Gastroesophageal sphincter (tissue), 3 donors: ENCODE measurements around the gene SNX18.

Source experiments
- CTCF ChIP-seq, 4 experiments: fragments of 200-600 bp in 2 of 4; fragments of 450-650 bp in 2 of 4; sonication (generic) in 1 of 4; IDR thresholded peaks; one replicate each; pipeline ENCODE4 v1.5.1; 2017 to 2019; ENCODE audit warnings: antibody characterized with exemption in 4 of 4, mild to moderate bottlenecking in 2 of 4, moderate library complexity in 2 of 4
- EP300 ChIP-seq: sonication (generic); formaldehyde crosslinking; IDR thresholded peaks from one replicate; pipeline ENCODE4 v1.6.1; 2017; ENCODE audit warnings: antibody characterized with exemption, mild to moderate bottlenecking
- POLR2A ChIP-seq, 2 donors: fragments of 450-650 bp; IDR thresholded peaks; one replicate each; pipeline ENCODE4 v1.6.1; 2017; ENCODE audit warnings: antibody characterized with exemption in 2 of 2, mild to moderate bottlenecking in 2 of 2, moderate library complexity in 1 of 2
- POLR2AphosphoS5 ChIP-seq: sonication (generic); formaldehyde crosslinking; IDR thresholded peaks from one replicate; pipeline ENCODE4 v1.6.1; 2017; ENCODE audit warnings: antibody characterized with exemption

DNA sequence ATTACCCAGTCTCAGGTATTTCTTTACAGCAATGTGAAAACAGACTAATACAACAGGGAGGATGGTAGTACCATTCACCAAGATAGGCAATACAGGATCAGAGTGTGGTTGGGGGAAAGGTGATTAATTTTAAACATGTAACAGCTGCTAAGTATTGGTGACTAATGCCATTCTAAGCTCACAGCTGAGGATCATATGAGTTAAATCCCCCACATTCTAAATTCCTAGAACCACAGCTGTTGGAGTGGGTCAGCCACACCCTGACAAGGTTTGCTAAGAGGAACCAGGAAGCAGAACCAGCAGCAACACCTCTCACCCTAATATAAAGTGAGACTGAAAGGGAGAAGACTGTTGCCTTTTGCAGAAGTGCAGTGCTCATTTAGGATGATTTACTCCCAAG is 37.3 kb upstream of the SNX18 start:
- TF ChIP-seq CTCF (IDR thresholded peaks at IDR 0.05): no peak
- no peak for TF ChIP-seq POLR2AphosphoS5
- TF ChIP-seq EP300: no peak
- TF ChIP-seq POLR2A (IDR thresholded peaks at IDR 0.05): no peak
